CD4-positive, alpha-beta T cell (primary cell): ENCODE data around the gene VASN. TPM values are rescaled to one million over a fixed set of nuclear protein-coding genes. Genes with fewer than 3 reads are reported as not detected.

Experiments used
- ATAC-seq: fragments of 200-7000 bp; cut with Tn5 transposase; one replicate; pipeline ENCODE4 v1.10.0; 2022; ENCODE audit warnings: mild to moderate bottlenecking; ENCODE audit not compliant: poor library complexity
- CTCF ChIA-PET: fragments of 350-600 bp; sonication (Branson Sonifier 250); formaldehyde crosslinking; loops from one replicate; lab custom pipeline; 2021; ENCODE audit warnings: antibody characterized with exemption, inconsistent platforms; lab: Charles Lee
- POLR2A ChIA-PET: fragments of 350-600 bp; sonication (Branson Sonifier 250); formaldehyde crosslinking; loops from one replicate; lab custom pipeline; 2021; ENCODE audit warnings: antibody characterized with exemption, inconsistent platforms; lab: Charles Lee
- DNase-seq, 14 experiments: peaks; one replicate each; pipeline ENCODE4 v3.0.0-alpha.2; 2013 to 2020; ENCODE audit warnings: mixed read lengths in 2 of 14
- H3K27ac ChIP-seq, 2 donors: one replicate each; pipeline versions ENCODE4 v1.5.1 to v1.7.0; 2013; ENCODE audit warnings: low read length in 2 of 2, low read depth in 1 of 2, mild to moderate bottlenecking in 1 of 2
- H3K27me3 ChIP-seq, 2 experiments: 1 replicate in 1 of 2; 2 replicates in 1 of 2; pipeline versions ENCODE4 v1.6.1 to v1.7.0; 2013; ENCODE audit warnings: low read length in 2 of 2, control low read depth in 1 of 2, mild to moderate bottlenecking in 1 of 2, moderate library complexity in 1 of 2; ENCODE audit not compliant: insufficient read depth in 2 of 2, control insufficient read depth in 1 of 2
- H3K36me3 ChIP-seq: one replicate; pipeline ENCODE4 v1.6.1; 2013; ENCODE audit warnings: low read length, control low read depth; ENCODE audit not compliant: insufficient read depth
- H3K4me1 ChIP-seq: one replicate; pipeline ENCODE4 v1.6.1; 2013; ENCODE audit warnings: low read length, control low read depth; ENCODE audit not compliant: insufficient read depth
- H3K4me3 ChIP-seq: one replicate; pipeline ENCODE4 v1.5.1; 2013; ENCODE audit warnings: mild to moderate bottlenecking, low read length, moderate library complexity
- H3K9me3 ChIP-seq, 2 experiments: 1 replicate in 1 of 2; 2 replicates in 1 of 2; pipeline versions ENCODE4 v1.6.1 to v1.7.0; 2013; ENCODE audit warnings: low read length in 2 of 2, mild to moderate bottlenecking in 2 of 2, control low read depth in 1 of 2, moderate library complexity in 1 of 2; ENCODE audit not compliant: control insufficient read depth in 1 of 2, insufficient read depth in 1 of 2
- H3K27ac Mint-ChIP-seq: one replicate; pipeline ENCODE4 v1.8.0; 2020; ENCODE audit warnings: mixed read lengths
- H3K27me3 Mint-ChIP-seq: one replicate; pipeline ENCODE4 v1.8.0; 2021; ENCODE audit warnings: mixed read lengths
- H3K36me3 Mint-ChIP-seq: one replicate; pipeline ENCODE4 v1.8.0; 2021; ENCODE audit warnings: low read depth, mixed read lengths
- H3K4me1 Mint-ChIP-seq: one replicate; pipeline ENCODE4 v1.8.0; 2021; ENCODE audit warnings: low read depth, mixed read lengths
- H3K4me3 Mint-ChIP-seq: one replicate; pipeline ENCODE4 v1.8.0; 2020; ENCODE audit warnings: mild to moderate bottlenecking, mixed read lengths
- H3K9me3 Mint-ChIP-seq: one replicate; pipeline ENCODE4 v1.8.0; 2020; ENCODE audit warnings: mixed read lengths
- intact Hi-C, 2 experiments: fragments of 100-400 bp; cut with DNase I in 1 of 2; cut with micrococcal nuclease in 1 of 2; formaldehyde crosslinking; loops; one replicate each; pipeline versions ENCODE4 v1.15.1 to v1.9.0; 2023 to 2025; cut with DNase I, micrococcal nuclease
- total RNA-seq, 174 experiments: library from RNA in 2 of 174; stranded (reverse) in 2 of 174; gene quantifications; one replicate each; pipeline ENCODE4 v1.2.3 and lab custom pipeline; 2021 to 2026
- TF ChIP-seq, protein P1 (sequence below): fragments of 200-600 bp; IDR thresholded peaks from one replicate; pipeline ENCODE4 v1.8.0; 2022; ENCODE audit warnings: antibody characterized with exemption, mild to moderate bottlenecking

VASN gene
- total RNA-seq, 2 experiments from 2014 or later, result 0.70 to 0.77 TPM

- H3K27me3 ChIP-seq, result no peaks in the 10 kb centered on the region
- Mint-ChIP-seq H3K27me3 (no peaks in the 10 kb centered on the region), H3K9me3 (no peaks in the 10 kb centered on the region), H3K36me3 (peaks cover 91% of the 10 kb centered on the region), H3K4me3 (no peak overlapping the region), H3K27ac (peak overlapping the region; percentile 9), H3K4me1 (peaks cover 34% of the 10 kb centered on the region)
- ATAC-seq (no peak), DNase-seq (no peak)
- intact Hi-C loops, result no loop called here
- H3K4me3 ChIP-seq, result no peak overlapping the region
- TF ChIP-seq, protein P1, sequence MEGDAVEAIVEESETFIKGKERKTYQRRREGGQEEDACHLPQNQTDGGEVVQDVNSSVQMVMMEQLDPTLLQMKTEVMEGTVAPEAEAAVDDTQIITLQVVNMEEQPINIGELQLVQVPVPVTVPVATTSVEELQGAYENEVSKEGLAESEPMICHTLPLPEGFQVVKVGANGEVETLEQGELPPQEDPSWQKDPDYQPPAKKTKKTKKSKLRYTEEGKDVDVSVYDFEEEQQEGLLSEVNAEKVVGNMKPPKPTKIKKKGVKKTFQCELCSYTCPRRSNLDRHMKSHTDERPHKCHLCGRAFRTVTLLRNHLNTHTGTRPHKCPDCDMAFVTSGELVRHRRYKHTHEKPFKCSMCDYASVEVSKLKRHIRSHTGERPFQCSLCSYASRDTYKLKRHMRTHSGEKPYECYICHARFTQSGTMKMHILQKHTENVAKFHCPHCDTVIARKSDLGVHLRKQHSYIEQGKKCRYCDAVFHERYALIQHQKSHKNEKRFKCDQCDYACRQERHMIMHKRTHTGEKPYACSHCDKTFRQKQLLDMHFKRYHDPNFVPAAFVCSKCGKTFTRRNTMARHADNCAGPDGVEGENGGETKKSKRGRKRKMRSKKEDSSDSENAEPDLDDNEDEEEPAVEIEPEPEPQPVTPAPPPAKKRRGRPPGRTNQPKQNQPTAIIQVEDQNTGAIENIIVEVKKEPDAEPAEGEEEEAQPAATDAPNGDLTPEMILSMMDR, result no peak
- H3K9me3 ChIP-seq, result no peaks in the 10 kb centered on the region
- no peak overlapping the region for H3K27ac ChIP-seq
- ChIA-PET CTCF (no interaction called here), POLR2A (no interaction called here)
- peaks cover 48% of the 10 kb centered on the region for H3K4me1 ChIP-seq
- H3K36me3 ChIP-seq, result peaks cover 98% of the 10 kb centered on the region
Observed at GRCh38 chr16:4408323-4408690, 36.7 kb downstream of the VASN start.

DNA sequence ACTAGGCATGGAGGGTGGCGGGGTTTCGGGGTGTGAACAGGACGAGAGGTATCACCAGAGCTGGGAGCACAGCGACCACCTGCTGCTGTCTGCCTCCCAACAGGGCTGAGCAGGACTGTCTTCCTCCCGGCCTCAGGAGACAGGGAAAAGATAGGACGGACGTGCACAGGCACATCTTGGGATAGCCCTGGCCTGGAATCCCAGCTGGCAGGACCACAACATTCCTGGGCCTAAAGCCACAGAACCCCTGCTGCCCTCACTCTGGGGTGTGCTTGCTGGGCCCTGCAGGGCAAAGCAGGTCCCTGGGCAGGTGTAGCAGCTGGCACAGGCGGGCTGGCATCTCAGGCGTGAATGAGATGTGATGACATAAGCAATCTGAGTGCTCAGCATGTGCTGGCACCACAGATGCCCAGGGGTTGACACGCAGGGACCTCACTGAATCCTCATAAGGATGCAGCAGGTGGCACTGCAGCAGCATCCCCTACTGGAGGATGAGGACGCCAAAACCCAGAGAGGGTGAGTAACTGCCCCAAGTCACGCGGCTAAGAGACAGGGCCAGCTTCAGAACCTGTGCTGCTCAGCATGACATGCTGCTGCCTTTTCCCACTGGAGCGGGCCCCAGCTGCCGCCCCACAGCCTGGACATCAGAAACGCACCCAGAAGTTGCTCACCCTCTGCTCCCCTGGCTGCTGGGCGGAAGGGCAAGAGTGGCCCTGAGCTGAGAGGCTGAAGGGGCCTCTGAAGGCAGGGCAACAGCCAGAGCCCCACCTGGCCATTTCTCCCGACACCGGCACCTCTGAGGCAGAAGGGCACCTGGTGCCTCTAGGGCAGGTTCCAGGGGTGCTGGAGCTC lies 37.7 kb downstream of the VASN start:
- Mint-ChIP-seq H3K27ac (peak overlapping the region; percentile 58), H3K4me3 (peak overlapping the region; percentile 62), H3K27me3 (no peaks in the 10 kb centered on the region), H3K4me1 (peaks cover 34% of the 10 kb centered on the region), H3K36me3 (peaks cover 85% of the 10 kb centered on the region), H3K9me3 (no peaks in the 10 kb centered on the region)
- DNase-seq (peak in 2 of 14 experiments; percentile 6 to 40), ATAC-seq (no peak)
- no peak overlapping the region for H3K27ac ChIP-seq
- POLR2A ChIA-PET, result no interaction called here
- intact Hi-C loops, result no loop called here
- H3K4me3 ChIP-seq, result no peak overlapping the region
- H3K27me3 ChIP-seq, result no peaks in the 10 kb centered on the region
- no peaks in the 10 kb centered on the region for H3K9me3 ChIP-seq
- H3K36me3 ChIP-seq, result peaks cover 89% of the 10 kb centered on the region
- peaks cover 54% of the 10 kb centered on the region for H3K4me1 ChIP-seq
- TF ChIP-seq, protein P1, result no peak
- CTCF ChIA-PET, result no interaction called here

DNA sequence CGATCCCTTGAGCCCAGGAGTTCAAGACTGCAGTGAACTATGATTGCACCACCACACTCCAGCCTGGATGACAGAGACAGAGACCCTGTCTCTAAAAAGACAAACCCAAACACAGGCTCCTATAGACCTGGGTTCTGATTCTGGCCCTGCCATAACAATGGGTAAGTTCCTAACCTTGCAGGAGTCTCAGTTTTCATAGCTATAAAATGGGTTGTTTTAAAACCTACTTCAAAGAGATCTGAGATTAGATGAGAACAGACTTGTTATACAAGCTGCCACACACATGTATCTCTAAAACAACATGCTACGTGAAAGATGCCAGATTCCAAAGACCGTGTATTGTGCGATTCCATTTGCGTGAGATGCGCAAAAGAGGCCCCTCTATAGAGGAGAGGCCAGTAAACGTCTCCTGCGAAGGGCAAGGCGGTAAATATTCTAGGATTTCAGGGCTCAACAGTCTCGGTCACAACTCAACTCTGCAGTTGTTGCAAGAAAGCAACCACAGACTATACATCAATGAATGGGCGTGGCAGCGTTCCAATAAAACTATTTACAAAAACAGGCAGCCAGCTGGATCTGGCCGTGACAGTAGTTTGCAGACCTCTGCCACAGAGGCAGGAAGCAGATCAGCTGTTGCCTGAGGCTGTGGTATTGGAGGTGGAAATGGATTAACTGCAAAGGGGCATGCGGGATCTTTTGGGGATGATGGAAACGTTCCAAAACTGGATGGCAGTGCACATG lies 38.9 kb downstream of the VASN start:
- DNase-seq, result no peak
- Histone ChIP-seq H3K9me3 (no peaks in the 10 kb centered on the region), H3K4me3 (no peak overlapping the region), H3K27ac (no peak overlapping the region), H3K4me1 (peaks cover 64% of the 10 kb centered on the region), H3K27me3 (no peaks in the 10 kb centered on the region), H3K36me3 (peaks cover 77% of the 10 kb centered on the region)
- Mint-ChIP-seq H3K36me3 (peaks cover 85% of the 10 kb centered on the region), H3K27me3 (no peaks in the 10 kb centered on the region), H3K27ac (peak overlapping the region; percentile 50), H3K4me3 (peak overlapping the region; percentile 61), H3K9me3 (no peaks in the 10 kb centered on the region), H3K4me1 (peaks cover 40% of the 10 kb centered on the region)
- ATAC-seq, result no peak
- intact Hi-C loops, result loop anchor here (5.0 to 10.0 kb wide), 2 partner anchors 38 to 204 kb away; partner anchors contain the start of genes UBALD1 (in 1 of the 2) and VASN (in 1 of the 2)
- CTCF ChIA-PET, result interaction anchor here (1.7 kb wide), 1 partner anchor 8 kb away, joined by 8 read pairs; no protein-coding TSS in a partner anchor
- TF ChIP-seq, protein P1, result no peak
- POLR2A ChIA-PET, result no interaction called here
